ENCODE results near the gene SEPTIN10.

The SEPTIN10 gene

DNA sequence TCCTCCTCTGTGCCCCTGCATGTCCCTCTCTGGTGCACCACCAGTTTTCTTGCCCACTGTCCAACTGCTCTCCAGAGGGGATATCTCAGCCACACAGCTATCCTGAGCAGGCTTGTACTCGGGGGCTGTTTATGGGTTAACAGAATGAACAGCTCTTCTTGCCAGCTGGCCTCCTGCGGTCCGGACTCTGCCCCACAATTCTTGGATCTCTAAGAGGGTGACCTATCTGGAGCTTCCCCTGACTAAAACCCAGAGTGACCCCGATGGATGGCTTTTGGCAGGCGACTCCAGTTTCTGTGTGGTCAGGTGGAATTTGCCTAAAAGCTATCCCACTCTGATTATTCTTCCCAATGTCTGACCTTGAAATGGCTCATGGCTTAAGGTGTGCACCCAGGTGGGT, 9.5 kb upstream of the SEPTIN10 start:
- no peak for TF ChIP-seq OSR1 (CRISPR knock-in tag; IDR thresholded peaks at IDR 0.05)
- no peak for TF ChIP-seq TOX (CRISPR knock-in tag; IDR thresholded peaks at IDR 0.05; ENCODE audit: borderline replicate concordance)
- no peak for TF ChIP-seq ZFP30 (CRISPR knock-in tag; IDR thresholded peaks at IDR 0.05)
- TF ChIP-seq ZC3H10 (CRISPR knock-in tag; IDR thresholded peaks at IDR 0.05) = no peak
- TF ChIP-seq SNAI2 (CRISPR knock-in tag; IDR thresholded peaks at IDR 0.05) = no peak
- TF ChIP-seq ZNF70 (CRISPR knock-in tag; IDR thresholded peaks at IDR 0.05) = no peak

DNA sequence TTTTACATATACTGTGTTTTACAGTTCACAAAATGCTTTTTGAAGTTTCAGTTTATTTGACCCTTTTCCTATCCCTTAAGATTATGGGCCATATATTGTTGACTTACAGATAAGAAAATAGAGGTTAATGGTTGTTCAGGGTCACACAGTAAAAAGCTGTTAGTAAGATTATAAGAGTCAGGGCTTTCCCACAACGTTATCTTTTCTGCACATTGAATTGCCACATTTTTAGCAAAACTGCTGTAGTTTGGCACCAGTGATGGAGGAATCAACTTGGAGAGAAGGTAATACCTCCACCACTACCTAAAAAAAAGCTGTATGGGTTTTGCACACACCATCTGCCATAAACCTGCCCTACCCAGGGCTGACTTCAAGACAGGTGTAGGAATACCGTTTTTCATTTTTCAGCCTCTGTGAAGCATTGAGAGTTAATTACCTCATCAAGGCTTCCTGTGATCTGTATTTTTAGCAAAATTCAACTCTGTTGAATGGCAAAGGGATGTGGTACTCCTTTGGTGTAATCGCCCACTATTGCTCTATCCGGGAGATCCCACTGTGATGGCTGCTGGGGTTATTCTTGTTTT, 5.4 kb upstream of the SEPTIN10 start:
- TF ChIP-seq CREB5 (CRISPR knock-in tag; IDR thresholded peaks at IDR 0.05; ENCODE audit: low read depth) = no peak
- TF ChIP-seq GLIS3 (CRISPR knock-in tag; IDR thresholded peaks at IDR 0.05) = no peak
- no peak for TF ChIP-seq SNAI2 (CRISPR knock-in tag; IDR thresholded peaks at IDR 0.05)
- no peak for TF ChIP-seq ZNF70 (CRISPR knock-in tag; IDR thresholded peaks at IDR 0.05)
- no peak for TF ChIP-seq ZC3H10 (CRISPR knock-in tag; IDR thresholded peaks at IDR 0.05)
- ATAC-seq = no peak

More for the DNA sequence above, 9.5 kb upstream of the SEPTIN10 start:
- ATAC-seq = no peak

DNA sequence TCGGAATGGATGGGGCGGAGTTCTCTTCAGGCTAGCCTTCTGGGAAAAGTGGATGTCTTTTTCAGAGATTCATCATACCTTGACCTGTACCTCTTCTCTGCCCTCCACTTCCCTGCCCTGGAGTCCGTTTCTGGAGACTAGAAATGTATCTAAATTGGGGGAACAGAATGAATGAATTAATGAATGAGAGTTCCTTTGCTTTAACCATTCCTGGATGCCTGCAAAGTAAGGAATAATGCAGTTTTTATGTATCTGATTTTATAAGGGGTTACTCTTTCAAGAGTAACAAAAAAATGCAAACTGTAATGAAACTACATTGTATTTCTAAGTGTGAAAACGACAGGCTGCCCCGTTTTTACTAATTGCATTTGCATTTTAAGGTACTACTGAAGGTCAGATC, 2.4 kb upstream of the SEPTIN10 start:
- TF ChIP-seq ISL1 (CRISPR knock-in tag; IDR thresholded peaks at IDR 0.05) = no peak
- no peak for TF ChIP-seq ZNF565 (CRISPR knock-in tag; conservative IDR thresholded peaks at IDR 0.05; ENCODE audit: low read depth)
- no peak for TF ChIP-seq SNAI2 (CRISPR knock-in tag; IDR thresholded peaks at IDR 0.05)
- no peak for ATAC-seq

DNA sequence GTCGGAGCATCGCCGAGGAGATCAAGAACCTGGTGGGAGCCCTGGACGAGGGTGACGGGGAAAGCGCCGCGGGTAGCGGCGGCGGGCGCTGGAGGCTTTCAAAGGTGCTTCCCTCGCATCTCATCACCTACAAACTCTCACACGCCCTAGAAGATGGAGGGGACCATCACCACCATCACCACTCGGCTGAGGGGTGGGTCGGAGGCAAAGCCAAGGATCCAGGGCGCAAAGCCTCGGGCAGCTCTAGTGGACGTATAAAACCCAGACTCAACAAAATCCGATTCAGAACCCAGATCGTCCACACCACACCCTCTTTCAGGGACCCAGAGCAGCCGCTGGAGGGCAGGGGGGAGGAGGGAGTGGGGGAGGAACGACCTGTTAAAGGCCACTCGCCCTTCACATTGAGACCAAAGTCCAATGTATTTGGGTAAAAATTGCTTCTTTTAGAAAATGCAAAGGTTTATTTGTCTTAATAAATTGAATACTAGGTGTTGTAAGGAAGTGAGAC, 1.9 kb upstream of the SEPTIN10 start:
- no peak for TF ChIP-seq ZC3H10 (CRISPR knock-in tag; IDR thresholded peaks at IDR 0.05)
- TF ChIP-seq TOX (CRISPR knock-in tag; IDR thresholded peaks at IDR 0.05; ENCODE audit: borderline replicate concordance) = no peak
- TF ChIP-seq ISL1 (CRISPR knock-in tag; IDR thresholded peaks at IDR 0.05) = no peak
- no peak for TF ChIP-seq RARB (CRISPR knock-in tag; IDR thresholded peaks at IDR 0.05)
- TF ChIP-seq TSHZ2 (CRISPR knock-in tag; IDR thresholded peaks at IDR 0.05) = no peak
- TF ChIP-seq CREB5 (CRISPR knock-in tag; IDR thresholded peaks at IDR 0.05; ENCODE audit: low read depth) = no peak
- no peak for TF ChIP-seq CSDC2 (CRISPR knock-in tag; IDR thresholded peaks at IDR 0.05)
- TF ChIP-seq CSRNP3 (CRISPR knock-in tag; IDR thresholded peaks at IDR 0.05) = no peak
- no peak for TF ChIP-seq GLIS3 (CRISPR knock-in tag; IDR thresholded peaks at IDR 0.05)
- no peak for TF ChIP-seq ZFP30 (CRISPR knock-in tag; IDR thresholded peaks at IDR 0.05)
- no peak for TF ChIP-seq ZNF8 (CRISPR knock-in tag; IDR thresholded peaks at IDR 0.05)
- no peak for TF ChIP-seq ARNTL (CRISPR knock-in tag; IDR thresholded peaks at IDR 0.05; ENCODE audit: borderline replicate concordance, low read depth)
- no peak for TF ChIP-seq OSR1 (CRISPR knock-in tag; IDR thresholded peaks at IDR 0.05)
- TF ChIP-seq BACH2 (CRISPR knock-in tag; IDR thresholded peaks at IDR 0.05; ENCODE audit: borderline replicate concordance) = no peak
- TF ChIP-seq ZNF565 (CRISPR knock-in tag; conservative IDR thresholded peaks at IDR 0.05; ENCODE audit: low read depth) = no peak
- TF ChIP-seq, protein P1, sequence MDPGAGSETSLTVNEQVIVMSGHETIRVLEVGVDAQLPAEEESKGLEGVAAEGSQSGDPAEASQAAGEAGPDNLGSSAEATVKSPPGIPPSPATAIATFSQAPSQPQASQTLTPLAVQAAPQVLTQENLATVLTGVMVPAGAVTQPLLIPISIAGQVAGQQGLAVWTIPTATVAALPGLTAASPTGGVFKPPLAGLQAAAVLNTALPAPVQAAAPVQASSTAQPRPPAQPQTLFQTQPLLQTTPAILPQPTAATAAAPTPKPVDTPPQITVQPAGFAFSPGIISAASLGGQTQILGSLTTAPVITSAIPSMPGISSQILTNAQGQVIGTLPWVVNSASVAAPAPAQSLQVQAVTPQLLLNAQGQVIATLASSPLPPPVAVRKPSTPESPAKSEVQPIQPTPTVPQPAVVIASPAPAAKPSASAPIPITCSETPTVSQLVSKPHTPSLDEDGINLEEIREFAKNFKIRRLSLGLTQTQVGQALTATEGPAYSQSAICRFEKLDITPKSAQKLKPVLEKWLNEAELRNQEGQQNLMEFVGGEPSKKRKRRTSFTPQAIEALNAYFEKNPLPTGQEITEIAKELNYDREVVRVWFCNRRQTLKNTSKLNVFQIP (CRISPR knock-in tag; IDR thresholded peaks at IDR 0.05; ENCODE audit: borderline replicate concordance, low read depth) = no peak
- no peak for TF ChIP-seq ZFP3 (CRISPR knock-in tag; IDR thresholded peaks at IDR 0.05)
- ATAC-seq = no peak
